ENCODE results near the gene DNAJC12.
"Not testable (repeated sequence)": the region's sequence is repeated elsewhere in the genome, so short reads cannot be mapped to it uniquely, and the experiment has no call there.

DNAJC12 gene

DNA sequence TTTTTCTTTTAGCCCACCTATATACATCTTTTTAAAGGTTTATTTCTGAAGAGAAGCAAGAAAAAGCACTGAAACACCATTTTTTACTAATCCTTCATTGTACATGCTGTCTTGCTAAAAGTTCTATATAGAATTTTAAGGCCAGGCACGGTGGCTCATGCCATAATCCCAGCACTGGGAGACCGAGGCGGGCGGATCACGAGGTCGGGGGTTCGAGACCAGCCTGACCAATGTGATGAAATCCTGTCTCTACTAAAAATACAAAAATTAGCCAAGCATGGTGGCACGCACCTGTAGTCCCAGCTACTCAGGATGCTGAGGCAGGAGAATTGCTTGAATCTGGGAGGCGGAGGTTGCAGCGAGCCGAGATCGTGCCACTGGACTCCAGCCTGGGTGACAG is 1.5 kb upstream of the DNAJC12 start:
- DNase-seq = not testable (repeated sequence)

DNA sequence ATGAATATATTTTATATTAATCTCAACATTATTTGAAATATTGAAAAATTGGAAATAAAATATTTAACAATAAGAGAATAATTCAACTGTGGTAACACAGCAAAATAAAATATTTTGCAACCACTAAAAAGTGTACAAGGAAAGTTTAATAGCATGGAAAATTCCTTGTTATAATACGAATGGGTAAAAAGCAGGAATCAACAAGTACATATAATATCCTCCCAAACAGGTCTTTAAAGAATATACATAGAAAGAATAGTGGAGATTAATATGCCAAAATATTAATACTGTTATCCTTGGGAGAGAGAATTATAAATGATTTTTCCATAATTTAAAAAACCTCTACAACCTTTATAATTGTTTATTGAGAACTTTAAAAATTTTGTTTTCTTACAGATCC is 1.0 kb downstream of the DNAJC12 start:
- DNase-seq = no peak

GRCh38 chr10:67836488-67836887 is 1.5 kb downstream of the DNAJC12 start:
- DNase-seq = no peak

DNA sequence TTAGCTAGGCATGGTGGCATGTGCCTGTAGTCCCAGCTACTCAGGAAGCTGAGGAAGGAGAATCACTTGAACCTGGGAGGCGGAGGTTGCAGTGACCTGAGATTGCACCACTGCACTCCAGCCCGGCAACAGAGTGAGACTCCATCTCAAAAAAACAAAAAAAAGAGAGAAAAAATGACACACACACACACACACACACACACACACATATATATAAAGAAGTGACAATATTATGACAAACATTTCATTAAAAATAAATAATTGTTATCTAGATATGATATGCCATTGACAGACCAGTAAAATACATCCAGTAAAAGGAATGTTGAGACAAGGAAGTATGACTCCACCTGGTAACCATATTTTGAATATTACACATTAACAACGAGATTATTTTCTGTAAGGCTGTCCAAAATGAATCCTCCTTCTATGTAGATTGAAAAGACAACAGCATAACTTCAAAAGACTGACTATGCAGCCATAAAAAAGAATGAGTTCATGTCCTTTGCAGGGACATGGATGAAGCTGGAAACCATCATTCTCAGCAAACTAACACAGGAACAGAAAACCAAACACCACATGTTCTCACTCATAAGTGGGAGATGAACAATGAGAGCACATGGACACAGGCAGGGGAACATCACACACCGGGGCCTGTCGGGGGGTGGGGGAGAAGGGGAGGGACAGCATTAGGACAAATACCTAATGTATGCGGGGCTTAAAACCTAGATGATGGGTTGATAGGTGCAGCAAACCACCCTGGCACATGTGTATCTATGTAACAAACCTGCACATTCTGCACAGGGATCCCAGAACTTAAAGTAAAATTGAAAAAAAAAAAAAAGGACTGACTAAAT is 2.2 kb downstream of the DNAJC12 start:
- DNase-seq = not testable (repeated sequence)

DNA sequence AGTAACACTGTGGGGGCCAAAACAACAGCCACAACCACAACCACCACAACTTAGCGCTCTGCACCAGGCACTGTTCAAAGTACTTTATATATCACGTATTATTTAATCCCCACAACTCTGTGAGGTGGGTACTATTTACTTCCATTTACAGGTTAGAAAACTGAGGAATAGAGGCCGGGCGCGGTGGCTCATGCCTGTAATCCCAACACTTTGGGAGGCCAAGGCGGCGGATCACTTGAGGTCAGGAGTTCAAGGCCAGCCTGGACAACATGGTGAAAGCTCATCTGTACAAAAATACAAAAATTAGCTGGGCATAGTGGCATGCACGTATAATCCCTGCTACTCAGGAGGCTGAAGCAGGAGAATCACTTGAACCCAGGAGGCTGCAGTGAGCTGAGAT is 3.6 kb downstream of the DNAJC12 start:
- DNase-seq = no peak

DNA sequence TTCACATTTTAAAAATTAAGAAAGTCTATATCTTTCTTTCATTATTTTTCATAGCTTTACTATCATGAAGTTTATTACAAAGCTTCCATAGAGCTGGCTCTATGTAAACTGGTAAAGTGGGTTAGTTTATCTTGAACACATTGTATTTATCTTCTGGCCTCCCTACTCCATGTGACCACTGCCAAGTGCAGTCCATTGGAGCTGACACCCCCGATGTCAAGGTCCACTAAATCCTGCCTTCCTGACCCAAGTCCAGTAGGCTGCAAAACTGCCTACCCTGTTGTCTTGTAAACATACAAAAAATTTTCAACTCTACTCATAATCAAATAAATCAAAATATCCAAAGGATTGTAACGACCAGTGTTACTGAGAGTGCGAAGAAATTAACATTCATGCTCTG is 10.2 kb downstream of the DNAJC12 start:
- DNase-seq = no peak

- no peak for DNase-seq
Measured at GRCh38 chr10:67819768-67820204, 18.2 kb downstream of the DNAJC12 start.

- DNase-seq = no peak
Measured at GRCh38 chr10:67818323-67818722, 19.7 kb downstream of the DNAJC12 start.

GRCh38 chr10:67816719-67817118 is 21.3 kb downstream of the DNAJC12 start:
- no peak for DNase-seq

DNA sequence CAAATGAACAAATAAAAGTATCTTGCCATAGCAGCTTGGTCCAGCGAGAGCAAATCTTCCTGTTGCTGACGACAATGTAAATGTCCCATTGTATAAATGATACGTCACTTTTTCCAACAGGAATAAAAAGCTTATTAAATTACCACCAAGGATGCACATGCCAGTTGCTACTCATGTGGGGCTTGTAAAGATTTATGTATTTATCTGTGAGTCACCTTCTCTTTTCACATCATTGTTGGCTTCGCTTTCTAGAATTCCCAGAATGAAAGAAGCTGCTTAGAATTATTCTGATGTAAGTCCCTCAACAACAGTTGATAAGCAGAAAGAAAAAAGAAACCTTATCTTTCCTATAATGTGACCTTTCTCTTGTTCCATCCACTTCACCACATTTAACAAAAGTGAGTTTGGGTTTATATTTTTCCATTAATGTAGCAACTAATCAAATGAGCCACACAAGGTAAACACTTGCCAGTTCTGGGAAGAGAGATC is 22.4 kb downstream of the DNAJC12 start:
- DNase-seq = no peak

DNA sequence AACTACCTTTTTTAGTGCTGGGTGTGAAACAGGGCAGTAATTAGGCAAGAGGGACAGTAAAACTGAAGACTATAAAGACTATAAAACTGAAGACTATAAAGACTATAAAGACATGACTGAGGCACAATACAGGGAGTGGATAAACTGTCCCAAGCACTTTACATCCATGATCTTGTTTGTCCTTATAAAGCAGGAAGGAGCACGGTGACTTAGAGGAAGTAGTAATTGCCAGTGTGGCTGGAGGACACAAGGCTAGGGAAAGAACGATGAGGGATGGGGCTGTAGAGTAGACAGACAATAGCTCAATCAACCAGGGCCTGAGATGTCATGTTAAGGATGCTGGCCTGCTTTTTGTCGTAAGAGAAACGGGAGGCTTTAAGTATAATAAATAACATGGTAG is 26.0 kb downstream of the DNAJC12 start:
- no peak for DNase-seq

- no peak for DNase-seq
Measured at GRCh38 chr10:67809107-67809506, 28.9 kb downstream of the DNAJC12 start.

GRCh38 chr10:67808704-67809103 is 29.3 kb downstream of the DNAJC12 start:
- DNase-seq = no peak

DNA sequence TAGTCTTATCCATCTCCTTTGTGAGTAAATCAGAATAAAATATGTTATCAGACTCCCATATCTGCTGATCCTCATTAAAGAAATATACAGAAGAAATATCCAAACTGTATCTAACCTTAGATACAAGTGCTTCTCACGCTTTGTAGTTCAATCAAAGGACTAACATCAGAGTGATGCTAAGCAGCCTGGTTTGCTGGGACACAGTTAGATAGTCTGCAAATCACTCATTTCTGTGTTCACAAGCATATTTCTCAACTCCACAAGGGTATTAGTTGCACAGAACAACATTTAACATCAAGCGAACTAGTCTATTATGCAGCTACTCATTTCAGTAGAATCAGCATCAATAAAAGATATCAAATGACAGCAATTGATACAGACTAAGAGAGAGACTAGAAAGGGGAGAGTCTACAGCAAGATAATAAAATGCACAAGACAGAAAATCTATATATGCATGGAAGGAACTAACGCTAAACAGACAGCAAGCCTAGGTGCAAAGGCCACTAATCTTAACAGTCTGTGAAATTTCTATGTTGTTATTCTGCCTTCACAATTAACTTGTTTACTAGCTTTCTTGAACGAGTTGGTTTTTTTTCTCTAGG is 30.0 kb downstream of the DNAJC12 start:
- no peak for DNase-seq

- DNase-seq = no peak
Measured at GRCh38 chr10:67804395-67804678, 33.7 kb downstream of the DNAJC12 start.

DNA sequence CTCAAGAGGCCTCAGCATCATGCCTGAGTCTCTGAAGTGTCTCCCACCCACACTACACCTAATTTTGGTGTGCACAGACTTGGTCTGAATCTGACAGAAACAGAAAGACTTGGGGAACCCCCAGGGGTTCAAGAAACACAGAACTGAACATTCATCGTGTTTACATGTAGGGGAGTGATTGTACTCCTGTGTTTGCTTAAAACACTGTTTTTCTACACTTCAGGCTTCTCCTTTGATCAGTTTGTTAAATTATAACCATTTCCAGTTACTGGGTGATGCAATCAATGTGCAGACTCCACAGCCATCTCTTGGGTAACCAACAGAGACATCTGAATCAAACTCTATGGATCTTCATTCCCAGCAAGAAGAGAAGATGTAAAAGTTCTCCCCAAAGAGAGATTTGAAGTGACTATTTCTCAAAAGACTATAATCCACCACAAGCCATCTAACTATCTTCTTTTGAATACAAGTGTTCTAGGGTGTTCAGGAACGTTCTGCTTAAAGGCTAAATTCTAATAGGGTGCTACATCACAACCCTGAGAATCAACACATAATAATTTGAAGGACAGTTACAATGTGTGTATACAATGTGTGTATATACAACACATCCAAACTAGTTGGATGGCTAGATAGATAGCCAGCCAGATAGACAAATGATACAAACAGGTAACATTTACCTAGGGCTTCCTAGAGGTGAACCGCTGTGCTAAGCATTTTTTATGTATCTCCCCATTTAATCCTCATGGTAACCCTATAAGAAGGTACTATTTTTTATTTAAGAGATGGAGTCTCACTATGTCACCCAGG is 34.2 kb downstream of the DNAJC12 start:
- no peak for DNase-seq

- DNase-seq = no peak
Measured at GRCh38 chr10:67802767-67803538, 35.0 kb downstream of the DNAJC12 start.

DNA sequence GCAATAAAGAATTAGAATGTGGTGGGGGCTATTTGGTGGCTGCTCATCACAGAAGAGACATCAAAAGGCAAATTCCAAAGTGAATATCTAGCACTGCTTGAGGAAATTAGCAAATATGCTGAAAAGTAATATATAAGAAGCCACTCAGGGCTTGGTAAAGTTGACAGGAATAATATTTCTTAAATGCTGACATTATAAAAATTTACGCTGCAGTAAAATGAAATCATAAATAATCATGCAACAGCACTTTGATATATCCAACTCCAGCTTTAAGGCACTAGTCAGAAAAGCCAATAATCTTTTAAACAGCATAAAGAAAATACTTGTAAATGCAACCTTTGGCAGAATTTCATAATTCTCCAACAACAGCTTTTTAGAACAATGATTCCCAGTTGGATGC is 36.9 kb downstream of the DNAJC12 start:
- no peak for DNase-seq

GRCh38 chr10:67794909-67795460 is 43.0 kb downstream of the DNAJC12 start:
- no peak for DNase-seq

GRCh38 chr10:67794256-67794655 is 43.7 kb downstream of the DNAJC12 start:
- no peak for DNase-seq

DNA sequence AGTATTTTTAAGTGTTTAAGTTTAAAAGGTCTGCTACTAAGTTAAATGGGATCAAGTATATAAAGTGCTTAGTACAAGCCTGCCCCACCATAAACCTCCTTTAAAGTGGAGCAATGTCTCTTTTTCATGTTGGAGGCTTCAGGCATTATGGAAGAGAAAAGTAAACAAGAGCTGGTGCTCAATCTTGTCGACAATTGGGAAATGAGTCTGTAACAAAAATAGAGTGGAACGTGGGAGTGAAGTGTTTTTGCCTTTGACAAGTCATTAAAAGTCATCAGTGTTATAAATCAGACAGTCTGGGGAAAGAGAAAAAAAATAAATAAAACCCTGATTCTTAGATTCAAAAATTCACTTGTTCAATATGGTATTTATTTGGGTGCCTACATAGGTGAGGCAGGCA is 44.7 kb downstream of the DNAJC12 start:
- no peak for DNase-seq

- no peak for DNase-seq
Measured at GRCh38 chr10:67792653-67793052, 45.3 kb downstream of the DNAJC12 start.

Measured in NCI-H1105 (cell line).